Stimulated activated CD4-positive, alpha-beta T cell treated with anti-CD3 and anti-CD28 coated beads, Interleukin-2, amount 100 ng/mL, for 4 hours (primary cell): ENCODE results near the gene PPP6C.
"Not testable (repeated sequence)": the region's sequence is repeated elsewhere in the genome, so short reads cannot be mapped to it uniquely, and the experiment has no call there.

ENCODE experiments used
- DNase-seq: peaks from one replicate; pipeline ENCODE4 v3.0.0-alpha.2; 2020; ENCODE audit warnings: low read depth

Gene PPP6C

DNA sequence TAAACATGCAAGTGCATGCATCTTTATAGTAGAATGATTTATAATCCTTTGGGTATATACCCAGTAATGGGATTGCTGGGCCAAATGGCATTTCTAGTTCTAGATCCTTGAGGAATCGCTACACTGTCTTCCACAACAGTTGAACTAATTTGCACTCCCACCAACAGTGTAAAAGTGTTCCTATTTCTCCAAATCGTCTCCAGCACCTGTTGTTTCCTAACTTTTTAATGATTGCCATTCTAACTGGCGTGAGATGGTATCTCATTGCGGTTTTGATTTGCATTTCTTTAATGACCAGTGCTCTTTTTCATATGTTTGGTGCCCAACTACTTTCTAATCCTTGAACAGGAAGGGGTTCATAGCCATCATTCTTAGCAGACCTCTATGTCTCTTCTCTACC lies 7.8 kb downstream of the PPP6C start:
- DNase-seq, result not testable (repeated sequence)

DNA sequence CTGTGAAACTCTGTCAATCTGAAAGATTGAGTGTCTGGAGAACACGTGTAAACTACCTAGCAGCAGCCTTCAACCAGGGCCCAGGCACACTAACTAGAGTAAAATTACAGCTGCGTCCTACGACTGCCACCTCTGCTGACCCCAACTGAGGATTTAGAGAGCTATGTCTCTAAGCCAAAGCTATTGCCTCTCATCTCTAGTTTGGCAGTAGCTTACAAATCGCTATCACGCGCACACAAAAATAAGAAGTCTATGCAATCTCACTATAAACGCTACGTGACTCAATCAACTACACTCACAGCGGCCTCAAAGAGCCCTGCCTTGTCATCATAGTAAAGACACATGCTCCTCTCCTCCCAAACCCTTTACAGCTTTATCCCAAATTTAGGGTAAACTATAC lies 8.7 kb downstream of the PPP6C start:
- DNase-seq, result no peak

DNA sequence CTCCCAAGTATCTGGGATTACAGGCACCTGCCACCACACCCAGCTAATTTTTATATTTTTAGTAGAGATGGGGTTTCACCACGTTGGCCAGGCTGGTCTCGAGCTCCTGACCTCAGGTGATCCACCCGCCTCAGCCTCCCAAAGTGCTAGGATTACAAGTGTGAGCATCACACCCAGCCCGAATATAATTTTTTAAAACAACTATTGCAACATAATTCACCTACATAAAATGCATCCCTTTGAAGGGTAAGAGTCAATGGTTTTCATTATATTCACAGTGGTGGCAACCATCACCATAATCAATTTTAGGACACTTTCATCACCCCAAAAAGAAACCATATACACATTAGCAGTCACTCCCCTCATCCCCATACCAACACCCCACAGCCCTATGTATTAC lies 9.8 kb downstream of the PPP6C start:
- DNase-seq, result not testable (repeated sequence)

DNA sequence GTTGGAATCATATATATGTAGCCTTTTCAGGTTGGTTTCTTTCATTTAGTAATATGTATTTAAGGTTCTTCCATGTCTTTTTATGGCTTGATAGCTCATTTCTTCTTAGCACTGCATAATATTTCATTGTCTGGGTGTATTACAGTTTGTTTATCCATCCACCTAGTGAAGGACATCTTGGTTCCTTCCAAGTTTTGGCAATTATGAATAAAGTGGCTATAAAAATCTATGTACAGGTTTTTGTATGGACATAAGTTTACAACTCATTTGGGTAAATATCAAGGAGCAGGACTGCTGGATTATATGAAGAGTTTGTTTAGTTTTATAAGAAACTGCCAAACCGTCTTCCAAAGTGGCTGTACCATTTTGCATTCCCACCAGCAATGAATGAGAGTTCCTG lies 11.7 kb downstream of the PPP6C start:
- no peak for DNase-seq

DNA sequence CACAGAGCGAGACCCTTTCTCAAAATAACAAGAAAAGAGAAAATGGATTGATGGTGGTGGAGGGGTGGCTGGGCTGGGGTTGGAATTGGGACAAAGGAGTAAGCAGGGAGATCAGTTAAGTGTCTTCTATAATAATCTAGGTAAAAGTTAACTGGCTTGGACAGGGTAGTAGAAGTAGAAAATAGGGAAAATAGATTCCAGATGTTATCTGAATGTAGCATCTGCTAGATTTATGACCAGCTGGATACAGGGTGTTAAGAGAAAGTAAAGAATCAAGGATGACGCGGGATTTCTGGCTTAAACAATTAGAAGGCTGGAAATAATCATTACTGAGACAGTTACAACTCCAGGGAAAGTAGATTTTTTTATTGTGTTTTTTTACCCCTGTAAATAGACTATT lies 13.0 kb downstream of the PPP6C start:
- DNase-seq, result no peak

DNA sequence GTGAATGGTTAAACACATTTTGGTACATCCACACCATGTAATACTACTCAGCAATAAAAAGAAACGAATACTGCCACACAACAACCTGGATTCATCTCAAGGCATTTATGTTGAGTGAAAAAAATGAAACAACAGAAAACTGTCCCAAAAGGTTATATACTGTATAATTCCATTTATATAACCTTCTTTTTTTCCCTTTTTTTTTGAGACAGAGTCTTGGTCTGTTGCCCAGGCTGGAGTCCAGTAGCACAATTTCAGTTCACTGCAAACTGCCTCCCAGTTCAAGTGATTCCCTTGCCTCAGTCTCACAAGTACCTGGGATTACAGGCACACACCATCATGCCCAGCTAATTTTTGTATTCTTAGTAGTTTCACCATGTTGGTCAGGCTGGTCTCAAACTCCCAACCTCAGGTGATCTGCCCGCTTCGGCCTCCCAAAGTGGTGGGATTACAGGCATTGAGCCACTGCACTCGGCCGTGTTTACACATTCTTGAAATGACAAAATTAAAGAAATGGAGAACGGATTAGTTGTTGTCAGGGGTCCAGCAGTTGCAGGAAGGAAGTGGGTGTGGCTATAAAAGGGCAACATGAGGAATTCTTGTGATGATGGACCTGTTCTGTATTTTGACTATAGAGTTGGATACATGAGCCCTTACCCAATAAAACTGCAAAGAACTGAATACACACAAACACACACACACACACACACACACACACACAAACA lies 17.4 kb downstream of the PPP6C start:
- DNase-seq, result no peak

DNA sequence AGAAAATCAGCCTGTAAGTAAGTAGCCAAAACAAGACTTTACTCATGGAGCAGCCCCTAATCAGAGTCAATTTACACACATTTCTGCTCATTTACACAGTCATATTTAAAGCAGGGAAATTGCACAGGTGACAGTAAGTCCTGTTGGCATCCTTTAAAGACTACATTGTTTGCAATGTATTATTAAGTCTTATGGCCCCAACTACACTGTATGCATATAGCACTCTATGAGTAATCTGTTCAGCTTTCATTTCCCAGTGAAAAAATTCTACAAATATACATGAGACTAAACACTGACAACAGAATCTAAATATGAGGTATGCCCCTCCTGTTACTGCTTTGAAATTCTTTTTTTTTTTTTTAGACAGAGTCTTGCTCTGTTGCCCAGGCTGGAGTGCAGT lies 19.7 kb downstream of the PPP6C start:
- DNase-seq, result no peak

DNA sequence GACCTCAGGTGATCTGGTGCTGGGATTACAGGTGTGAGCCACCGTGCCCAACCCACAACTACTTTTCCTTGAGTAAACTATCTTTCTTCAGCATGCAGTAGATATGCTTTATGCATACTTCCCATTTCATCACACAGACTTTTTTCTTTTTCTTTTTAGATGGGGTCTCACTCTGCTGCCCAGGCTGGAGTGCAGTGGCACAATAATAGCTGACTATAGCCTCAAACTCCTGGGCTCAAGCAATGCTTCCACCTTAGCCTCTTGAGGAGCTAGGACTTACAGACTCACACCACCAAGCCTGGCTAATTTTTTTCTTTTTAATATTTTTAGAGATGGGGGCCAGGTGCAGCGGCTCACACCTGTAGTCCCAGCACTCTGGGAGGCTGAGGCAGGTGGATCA lies 22.8 kb downstream of the PPP6C start:
- DNase-seq, result no peak

DNA sequence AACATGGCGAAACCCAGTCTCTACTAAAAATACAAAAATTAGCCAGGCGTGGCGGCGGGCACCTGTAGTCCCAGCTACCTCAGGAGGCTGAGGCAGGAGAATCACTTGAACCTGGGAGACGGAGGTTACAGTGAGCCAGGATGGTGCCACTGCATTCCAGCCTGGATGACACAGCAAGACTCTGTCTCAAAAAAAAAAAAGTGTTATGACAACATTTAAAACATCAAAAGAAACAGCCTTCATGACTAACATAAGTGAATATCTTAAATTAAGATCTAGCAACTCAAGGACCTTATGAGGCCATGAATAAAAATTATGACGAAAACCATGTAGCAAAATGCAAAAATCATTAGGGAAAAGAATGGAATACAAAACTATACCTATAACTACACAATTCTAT lies 26.7 kb downstream of the PPP6C start:
- DNase-seq, result not testable (repeated sequence)

DNA sequence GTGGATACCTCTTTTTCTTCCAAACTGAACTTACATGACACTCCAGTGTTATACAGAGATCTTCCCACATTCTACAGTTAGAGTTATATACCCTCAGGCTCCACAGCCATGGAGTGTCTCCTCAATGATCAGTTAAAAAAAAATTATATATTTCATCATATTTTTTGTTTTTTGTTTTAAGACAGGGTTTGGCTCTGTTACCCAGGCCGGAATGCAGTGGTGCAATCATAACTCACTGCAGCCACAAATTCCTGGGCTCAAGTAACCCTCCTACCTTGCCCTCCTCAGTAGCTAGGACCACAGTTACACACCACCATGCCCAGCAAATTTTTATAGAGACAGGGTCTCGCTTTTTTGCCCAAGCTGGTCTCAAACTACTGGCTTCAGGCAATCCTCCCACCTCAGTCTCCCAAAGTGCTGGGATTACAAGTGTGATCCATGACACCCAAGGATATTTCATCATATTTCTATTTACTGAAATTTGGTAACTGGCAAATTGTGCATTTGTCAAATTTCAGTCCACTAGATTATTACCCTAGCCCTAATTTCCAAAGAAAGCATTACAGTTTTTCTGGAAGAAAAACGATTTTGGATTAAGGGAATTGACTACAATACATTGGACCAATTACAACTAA lies 28.2 kb downstream of the PPP6C start:
- DNase-seq, result no peak

DNA sequence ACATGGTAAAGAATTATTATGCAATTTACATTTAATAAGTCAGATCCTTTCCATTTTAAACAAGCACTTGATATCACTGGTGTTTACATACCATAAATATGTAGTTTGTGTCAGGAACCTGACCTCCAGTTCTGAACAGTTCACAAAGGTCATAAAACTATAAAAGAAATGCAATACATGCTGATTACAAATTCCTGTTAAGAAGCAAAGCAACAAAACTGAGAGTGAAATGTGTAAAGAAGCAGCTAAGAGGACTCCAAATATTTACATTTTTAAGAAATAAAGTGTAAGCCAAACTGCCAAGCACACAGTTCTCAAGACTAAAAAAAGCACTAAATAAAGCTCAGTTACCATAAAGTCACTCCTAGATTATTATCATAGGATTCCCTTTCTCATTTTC lies 28.9 kb downstream of the PPP6C start:
- no peak for DNase-seq

DNA sequence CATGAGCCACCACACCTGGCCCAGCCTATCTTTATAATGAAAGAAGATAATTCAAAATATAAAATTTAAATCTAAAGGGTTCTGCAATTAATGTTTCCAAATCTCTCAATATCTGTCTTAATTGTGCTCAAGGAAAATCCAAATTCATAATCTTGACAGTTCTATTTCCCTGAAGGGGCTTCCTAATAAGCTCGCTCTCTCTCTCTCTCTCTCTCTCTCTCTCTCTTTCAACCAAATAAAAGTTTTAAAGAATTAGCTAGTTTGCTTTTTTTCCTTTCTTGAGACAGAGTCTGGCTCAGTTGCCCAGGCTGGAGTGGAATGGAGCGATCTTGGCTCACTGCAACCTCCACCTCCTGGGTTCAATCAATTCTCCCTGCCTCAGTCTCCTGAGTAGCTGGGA lies 33.1 kb downstream of the PPP6C start:
- DNase-seq, result no peak

DNA sequence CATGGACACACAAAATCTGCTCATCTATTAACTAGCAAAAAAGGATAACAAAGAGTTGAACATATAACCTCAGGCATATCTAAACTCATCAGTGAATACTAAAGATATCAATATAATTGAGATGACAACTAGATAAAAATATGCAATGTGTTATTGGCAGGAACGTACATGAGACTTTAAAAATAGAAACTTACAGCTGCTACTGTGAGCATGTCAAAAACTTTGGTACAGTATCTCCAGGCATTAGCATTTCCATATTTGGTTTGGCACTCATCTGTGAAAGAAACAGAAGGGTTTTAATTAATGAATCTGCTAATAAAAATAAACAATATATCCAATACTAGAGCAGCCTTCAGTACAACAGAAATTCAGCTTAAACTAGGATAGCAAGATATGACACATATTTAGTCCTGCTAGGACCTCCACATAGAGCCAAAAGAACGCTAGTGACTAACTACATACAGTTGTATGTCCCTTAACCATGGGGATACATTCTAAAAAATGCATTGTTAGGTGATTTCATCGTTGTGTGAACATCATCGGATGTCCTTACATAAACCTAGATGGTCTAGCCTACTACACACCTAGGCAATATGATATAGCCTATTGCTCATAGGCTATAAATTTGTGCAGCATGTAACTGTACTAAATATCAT lies 35.8 kb downstream of the PPP6C start:
- no peak for DNase-seq

DNA sequence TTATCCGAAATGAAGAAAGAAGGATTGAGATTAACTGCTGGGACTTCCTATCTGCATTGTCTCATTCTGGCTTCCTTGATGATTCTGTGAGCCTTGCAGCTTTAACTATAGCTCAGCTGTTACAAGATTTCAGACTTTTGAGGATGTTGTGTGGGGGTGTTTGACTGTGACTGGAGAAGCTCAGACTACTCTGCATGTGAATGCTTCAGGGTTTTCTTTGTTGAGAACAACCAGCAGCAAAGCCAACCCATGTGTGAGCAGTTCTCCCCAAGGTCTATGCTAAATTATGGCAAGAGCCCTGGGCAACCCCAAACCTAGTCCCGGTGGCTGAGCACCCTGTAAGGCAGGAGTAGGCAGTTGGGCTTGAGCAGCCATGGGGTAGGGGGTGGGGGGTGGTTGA lies 37.9 kb downstream of the PPP6C start:
- DNase-seq, result no peak

DNA sequence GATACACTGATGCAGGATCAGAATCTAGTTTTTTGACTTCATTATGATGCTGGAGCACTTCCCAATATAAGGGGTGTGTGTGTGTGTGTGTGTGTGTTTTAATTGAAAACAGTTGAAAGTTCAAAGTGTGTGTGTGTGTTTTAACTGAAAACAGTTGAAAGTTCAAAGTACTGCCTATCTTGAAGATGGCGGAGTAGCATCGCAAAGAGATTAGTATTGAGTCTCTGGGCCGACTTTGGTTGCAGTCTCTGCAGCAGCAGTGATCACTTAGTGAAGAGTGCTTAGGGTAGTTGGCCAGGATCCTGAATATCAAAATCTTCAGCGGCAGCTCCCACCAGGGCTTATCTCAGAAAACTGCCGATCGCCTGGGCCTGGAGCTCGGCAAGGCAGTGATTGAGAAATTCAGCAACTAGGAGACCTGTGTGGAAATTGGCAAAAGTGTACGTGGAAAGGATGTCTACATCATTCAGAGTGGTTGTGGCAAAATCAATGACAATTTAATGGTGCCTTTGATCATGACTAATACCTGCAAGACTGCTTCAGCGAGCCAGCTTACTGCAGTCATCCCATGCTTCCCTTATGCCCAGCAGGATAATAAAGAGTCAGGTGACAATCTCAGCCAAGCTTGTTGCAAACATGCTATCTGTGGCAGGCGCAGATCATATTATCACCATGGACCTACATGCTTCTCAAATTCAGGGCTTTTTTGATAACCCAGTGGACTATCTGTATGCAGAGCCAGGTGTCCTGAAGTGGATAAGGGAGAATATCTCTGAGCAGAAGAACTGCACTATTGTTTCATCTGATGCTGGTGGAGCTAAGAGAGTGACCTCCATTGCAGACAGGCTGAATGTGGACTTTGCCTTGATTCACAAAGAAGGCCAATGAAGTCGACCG lies 39.0 kb downstream of the PPP6C start:
- no peak for DNase-seq

DNA sequence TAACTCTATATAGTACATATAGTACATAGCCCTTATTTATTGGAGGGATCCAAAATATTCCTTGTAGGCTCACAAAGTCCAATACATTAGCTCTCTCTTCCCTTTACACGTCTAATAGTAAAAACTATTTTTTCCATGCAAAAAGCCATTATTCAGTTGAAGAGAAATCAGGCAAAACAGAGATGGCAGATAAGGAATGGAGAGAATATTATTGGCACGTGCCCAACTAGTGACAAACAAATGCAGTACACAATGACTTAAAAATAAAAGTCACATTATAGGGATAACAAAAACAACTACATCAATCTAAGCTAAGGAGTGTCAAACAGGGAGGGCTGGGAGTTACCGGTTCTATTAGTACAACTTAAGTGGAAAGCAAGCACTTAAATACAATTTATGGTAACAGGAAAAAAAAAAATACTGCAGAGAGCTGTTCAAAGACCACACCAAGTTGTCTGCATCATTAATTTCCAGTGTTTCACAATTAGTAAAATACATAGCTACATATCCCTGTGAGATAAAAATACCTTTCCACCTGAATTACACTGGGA lies 42.1 kb downstream of the PPP6C start:
- DNase-seq, result no peak

DNA sequence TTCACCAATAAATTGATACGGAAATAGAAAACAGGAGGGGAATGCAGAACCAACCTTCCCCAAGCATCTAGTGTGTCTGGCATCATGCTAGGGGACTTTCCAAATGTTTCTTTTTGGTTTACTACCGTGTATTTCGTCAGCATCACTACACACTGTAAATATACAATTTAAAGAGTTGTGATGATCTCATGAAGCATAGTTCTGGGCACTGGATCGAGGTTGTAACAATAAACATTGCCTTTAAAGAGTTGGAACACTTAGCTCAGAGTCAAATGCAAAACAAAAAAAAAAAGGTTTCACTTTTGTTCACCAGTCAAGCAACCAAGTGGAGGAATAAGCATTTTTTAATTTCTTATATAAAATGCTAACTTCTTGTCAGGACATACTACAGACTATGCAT lies 43.4 kb downstream of the PPP6C start:
- no peak for DNase-seq

DNA sequence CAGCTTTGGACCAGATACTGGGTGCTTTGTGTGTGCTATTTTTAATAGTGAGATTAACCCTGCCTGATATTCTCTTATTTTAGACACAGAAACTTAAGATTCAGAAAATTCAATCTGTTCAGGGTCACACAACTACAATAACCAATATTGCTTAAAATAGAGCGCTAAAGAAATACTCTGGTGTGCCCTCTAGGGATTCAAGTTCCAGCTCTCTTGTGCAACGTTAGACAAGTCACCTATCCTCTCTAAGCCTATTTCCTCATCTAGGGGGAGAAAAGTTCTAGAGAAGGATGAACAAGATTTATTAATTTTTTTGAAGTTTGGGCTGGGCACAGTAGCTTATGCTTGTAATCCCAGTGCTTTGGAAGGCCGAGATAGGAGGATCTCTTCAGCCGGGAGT lies 44.2 kb downstream of the PPP6C start:
- DNase-seq, result no peak

DNA sequence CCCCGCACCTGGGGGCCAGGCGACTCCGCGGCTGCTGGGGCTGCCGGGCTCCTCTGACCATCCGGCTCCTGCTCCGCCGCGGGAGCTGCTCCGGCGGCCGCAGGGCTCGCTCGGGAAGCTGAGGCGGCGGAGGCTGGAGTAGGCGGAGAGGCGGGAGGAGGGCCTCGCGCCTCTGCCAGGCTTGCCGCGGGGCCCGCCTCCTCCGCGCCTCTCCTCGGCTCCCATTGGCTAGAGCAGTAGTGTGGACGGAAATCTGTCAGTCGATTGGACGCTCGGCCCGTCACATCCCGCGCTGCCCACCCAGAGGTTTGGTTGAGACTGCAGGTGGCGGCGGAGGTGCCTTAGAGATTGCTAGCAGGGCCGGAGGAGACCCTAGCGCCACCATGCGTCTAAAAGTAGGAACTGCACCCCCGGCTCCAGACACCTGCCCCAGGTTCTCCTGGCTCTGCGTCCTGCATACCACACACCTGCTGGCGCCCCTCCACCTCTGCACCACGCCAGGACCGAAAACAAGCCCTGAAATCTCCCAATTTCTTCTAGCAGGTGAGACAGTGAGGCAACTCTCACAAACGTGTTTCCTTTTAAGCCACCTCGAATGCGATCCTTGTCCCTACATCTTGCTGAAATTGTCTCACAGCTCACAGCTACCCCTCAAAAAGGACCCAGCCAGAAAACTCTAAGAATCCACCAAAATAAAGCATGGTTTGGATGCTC lies 46.1 kb downstream of the PPP6C start, which contains the start of gene SCAI:
SCAI (minus strand) TSS at position 152 of the 714 bp plus-strand sequence; CDS start at position 61, 91 bp downstream.
- peak; percentile 98 for DNase-seq

DNA sequence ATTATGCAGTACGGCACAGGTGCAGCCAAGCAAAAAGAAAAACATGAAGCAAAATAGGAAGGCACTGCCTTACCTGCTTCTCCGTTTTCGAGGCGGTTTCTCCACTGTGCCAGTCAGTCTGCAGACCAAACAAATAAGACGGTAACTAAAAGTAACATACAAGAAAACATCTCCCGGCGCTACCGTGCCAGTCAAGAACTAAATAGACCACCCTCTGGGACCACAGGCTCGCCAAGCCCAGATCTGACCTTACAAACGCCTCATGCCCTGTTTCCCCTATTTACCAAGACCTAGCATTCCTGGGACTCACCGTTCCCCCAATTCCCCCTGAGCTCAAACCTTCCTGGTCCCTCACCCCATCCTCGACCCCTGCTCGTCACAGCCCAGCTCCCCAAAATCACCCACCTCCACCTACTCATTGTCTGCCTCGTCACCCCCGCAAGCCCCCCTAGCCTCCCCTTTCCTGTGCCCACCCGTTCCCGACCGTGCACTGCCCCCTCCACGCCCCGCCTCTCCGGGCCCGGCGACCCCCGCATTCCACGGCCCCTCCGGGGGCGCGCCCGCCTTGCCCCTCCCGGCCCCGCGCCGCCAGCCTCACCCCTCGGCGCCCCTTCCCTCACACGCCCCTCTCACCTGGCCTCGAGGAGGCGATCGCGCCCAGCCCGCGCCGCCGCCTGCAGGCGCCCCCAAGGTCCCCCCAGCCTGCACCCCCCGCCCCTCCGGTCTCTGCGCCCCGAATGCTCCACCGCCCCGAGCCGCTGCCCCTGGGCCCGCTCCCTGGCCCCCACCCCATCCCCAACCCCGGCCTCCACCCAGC lies 46.8 kb downstream of the PPP6C start:
- no peak for DNase-seq

DNA sequence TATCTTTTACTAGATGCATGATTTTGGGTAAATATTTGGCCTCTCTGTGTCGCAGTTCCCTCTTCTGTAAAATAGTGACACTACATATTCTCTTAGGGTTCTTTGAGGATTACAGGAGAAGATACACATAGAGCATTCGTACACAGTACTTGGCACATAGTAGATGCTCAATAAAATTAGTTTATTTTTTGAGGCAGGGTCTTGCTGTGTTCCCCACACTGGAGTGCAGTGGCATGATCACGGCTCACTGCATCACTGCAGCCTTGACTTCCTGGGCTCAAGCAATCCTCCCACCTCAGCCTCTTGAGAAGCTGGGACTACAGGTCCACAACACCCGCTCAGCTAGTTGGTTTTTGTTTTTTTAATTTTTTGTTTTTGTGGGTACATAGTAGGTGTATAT lies 47.9 kb downstream of the PPP6C start:
- DNase-seq, result no peak
